Measurements from ENCODE around the gene ALDH6A1.

DNA sequence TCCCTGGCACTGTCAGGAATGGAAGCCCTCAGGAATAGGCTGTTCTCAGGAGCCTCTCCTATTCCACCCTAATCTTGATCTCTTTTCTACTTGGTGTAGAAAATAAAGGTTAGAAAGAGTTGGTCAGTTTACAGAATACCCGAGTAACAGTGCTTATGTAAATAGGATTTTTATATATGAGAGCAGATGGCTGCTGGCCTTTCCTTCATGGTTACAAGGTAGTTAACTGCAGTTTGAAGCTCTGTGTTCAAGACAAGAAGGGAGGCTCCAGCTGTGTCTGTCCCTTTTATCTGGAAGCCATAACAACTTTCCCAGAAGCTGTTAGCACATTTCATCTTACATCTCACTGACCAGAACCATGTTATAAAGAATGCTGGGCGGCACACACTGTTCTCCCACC, 42.0 kb downstream of the ALDH6A1 start:
- TF ChIP-seq EZH2 (IDR thresholded peaks at IDR 0.05) (no peak), POLR2AphosphoS5 (IDR thresholded peaks at IDR 0.05; ENCODE audit: borderline replicate concordance, low read depth, low read length) (no peak), FOXP2 (optimal IDR thresholded peaks at IDR 0.05; ENCODE audit: control extremely low read depth, extremely low read length, insufficient read depth) (no peak)
